Measurements from ENCODE around the gene CTU1.

CTU1 gene

GRCh38 chr19:51135004-51135403 lies 26.8 kb upstream of the CTU1 start:
- DNase-seq (ENCODE audit: low read depth in 2 of 3, low spot score in 2 of 3) = no peak

DNA sequence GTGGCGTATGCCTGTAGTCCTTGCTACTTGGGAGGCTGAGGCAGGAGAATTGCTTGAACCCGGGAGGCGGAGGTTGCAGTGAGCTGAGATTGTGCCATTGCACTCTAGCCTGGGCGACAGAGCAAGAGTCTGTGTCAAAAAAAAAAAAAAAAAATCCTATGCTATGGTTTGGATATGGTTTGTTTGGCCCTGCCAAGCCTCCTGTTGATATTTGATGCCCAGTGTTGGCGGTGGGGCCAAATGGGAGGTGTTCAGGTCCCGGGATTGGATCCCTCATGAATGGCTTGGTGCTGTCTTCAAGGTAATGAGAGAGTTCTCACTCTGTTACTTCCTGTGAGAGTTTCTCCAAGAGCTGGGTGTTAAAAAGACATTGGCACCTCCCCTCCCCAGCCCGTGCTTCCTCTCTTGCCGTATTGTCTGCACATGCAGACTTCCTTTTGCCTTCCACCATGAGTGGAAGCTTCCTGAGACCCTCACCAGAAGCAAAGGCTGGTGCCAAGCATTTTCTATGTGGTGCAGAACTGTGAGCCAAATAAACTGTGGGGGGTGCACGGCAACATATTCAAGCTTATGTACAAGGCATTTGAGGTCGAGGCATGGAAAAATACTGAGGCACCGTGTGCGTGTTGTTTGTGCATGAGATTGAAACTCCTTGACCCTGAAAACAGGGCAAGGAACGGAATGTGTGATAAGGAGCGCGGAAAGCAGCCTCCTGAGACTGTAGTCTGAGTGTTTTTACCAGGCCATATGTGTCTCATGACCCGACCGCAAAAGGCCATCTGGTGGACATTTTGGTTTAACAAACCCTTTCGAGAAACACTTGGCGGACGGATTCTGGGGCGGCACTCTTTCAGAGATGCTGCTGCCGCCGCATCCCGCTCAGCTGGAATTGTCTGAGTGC lies 23.8 kb upstream of the CTU1 start:
- DNase-seq (ENCODE audit: low read depth in 2 of 3, low spot score in 2 of 3) = no peak

DNA sequence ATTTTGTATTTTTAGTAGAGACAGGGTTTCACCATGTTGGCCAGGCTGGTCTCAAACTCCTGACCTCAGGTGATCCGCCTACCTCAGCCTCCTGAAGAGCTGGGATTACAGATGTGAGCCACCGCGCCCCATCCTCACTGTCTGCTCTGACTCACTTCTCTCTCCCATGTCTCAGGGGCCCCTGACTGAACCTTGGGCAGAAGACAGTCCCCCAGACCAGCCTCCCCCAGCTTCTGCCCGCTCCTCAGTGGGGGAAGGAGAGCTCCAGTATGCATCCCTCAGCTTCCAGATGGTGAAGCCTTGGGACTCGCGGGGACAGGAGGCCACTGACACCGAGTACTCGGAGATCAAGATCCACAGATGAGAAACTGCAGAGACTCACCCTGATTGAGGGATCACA lies 21.5 kb upstream of the CTU1 start:
- no peak for DNase-seq (ENCODE audit: low read depth in 2 of 3, low spot score in 2 of 3)

DNA sequence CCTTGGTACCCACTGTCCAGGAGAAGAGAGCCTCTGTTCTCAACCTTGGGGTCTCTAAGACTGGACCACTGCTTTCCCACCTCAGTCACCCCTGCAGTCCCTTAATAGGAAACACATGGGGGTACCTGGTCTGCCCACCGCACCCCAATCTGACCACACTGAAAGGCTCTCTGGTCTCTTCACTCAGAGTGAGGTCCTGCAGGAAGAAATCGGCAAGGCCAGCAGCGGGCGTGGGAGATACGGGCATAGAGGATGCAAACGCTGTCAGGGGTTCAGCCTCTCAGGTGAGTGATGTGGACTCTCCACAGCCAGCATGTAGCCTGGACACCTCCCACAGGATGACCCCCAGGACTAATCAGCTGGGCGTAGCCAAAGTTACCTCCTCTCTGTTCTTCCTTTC lies 20.0 kb upstream of the CTU1 start:
- no peak for DNase-seq (ENCODE audit: low read depth in 2 of 3, low spot score in 2 of 3)

- DNase-seq (ENCODE audit: low read depth in 2 of 3, low spot score in 2 of 3) = no peak
Observed at GRCh38 chr19:51127755-51128154, 19.5 kb upstream of the CTU1 start.

- DNase-seq (ENCODE audit: low read depth in 2 of 3, low spot score in 2 of 3) = no peak
Observed at GRCh38 chr19:51127032-51127431, 18.8 kb upstream of the CTU1 start.

GRCh38 chr19:51125421-51126075 lies 17.3 kb upstream of the CTU1 start:
- DNase-seq (ENCODE audit: low read depth in 2 of 3, low spot score in 2 of 3) = no peak

DNA sequence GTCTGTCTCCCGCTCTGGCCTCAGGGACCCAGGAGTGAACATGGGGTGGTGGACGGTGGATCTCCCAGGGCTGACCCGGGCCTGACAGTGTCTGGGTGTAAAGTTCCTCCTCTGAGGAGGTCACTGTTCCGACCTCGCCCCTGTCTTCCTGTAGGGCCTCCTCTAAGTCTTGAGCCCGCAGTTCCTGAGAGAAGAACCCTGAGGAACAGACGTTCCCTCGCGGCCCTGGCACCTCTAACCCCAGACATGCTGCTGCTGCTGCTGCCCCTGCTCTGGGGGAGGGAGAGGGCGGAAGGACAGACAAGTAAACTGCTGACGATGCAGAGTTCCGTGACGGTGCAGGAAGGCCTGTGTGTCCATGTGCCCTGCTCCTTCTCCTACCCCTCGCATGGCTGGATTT lies 16.5 kb upstream of the CTU1 start, which contains the start of gene SIGLEC9:
Gene SIGLEC9 (plus strand): TSS at position 178 of the 400 bp plus-strand sequence. CDS start 69 bp downstream, at position 247.
- no peak for DNase-seq (ENCODE audit: low read depth in 2 of 3, low spot score in 2 of 3)

DNA sequence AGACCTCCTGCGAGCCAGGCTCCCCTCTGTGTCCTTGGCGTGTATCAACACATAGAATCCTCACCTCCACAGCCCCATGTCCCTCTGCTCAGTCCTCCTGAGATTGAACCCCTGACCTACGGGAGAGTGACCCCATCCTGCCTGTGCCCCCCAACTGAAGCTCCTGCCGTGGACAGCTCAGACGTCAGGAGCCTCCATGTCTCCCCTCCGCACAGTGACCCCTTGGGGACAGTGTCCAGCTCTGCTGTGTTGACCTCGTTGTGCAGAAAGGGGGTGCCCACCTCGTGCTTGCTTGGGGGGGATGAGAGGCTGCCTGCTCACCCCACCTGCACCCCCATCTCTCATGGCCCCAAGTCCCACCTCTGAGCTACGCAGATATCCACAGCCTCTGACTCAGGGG lies 16.0 kb upstream of the CTU1 start:
- no peak for DNase-seq (ENCODE audit: low read depth in 2 of 3, low spot score in 2 of 3)

- no peak for DNase-seq (ENCODE audit: low read depth in 2 of 3, low spot score in 2 of 3)
Observed at GRCh38 chr19:51123802-51124201, 15.6 kb upstream of the CTU1 start.

GRCh38 chr19:51123381-51123800 lies 15.2 kb upstream of the CTU1 start:
- no peak for DNase-seq (ENCODE audit: low read depth in 2 of 3, low spot score in 2 of 3)

GRCh38 chr19:51122112-51122981 lies 14.1 kb upstream of the CTU1 start:
- no peak for DNase-seq (ENCODE audit: low read depth in 2 of 3, low spot score in 2 of 3)

- no peak for DNase-seq (ENCODE audit: low read depth in 2 of 3, low spot score in 2 of 3)
Observed at GRCh38 chr19:51121257-51121656, 13.0 kb upstream of the CTU1 start.

- DNase-seq (ENCODE audit: low read depth in 2 of 3, low spot score in 2 of 3) = no peak
Observed at GRCh38 chr19:51120160-51120559, 12.0 kb upstream of the CTU1 start.

- no peak for DNase-seq (ENCODE audit: low read depth in 2 of 3, low spot score in 2 of 3)
Observed at GRCh38 chr19:51119611-51120010, 11.4 kb upstream of the CTU1 start.

DNA sequence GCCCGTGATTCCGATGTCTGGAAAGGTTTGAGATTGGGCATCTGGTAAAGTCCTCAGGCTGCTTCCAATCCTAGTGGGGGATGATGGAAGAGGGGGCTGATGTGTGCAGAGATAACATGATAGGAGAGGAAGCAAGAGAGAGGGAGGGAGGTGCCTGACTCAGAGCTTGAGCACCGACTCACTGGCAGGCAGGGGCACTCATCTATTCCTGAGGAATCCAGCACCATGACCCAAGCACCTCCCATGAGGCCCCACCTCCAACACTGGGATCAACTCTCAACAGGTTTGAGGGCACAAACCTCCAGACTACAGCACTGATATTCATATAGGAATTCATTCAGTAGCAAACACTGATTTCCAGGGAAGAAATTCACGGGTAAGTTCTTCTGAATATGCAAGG lies 10.9 kb upstream of the CTU1 start:
- DNase-seq (ENCODE audit: low read depth in 2 of 3, low spot score in 2 of 3) = no peak

GRCh38 chr19:51116736-51117286 lies 8.6 kb upstream of the CTU1 start:
- no peak for DNase-seq (ENCODE audit: low read depth in 2 of 3, low spot score in 2 of 3)

DNA sequence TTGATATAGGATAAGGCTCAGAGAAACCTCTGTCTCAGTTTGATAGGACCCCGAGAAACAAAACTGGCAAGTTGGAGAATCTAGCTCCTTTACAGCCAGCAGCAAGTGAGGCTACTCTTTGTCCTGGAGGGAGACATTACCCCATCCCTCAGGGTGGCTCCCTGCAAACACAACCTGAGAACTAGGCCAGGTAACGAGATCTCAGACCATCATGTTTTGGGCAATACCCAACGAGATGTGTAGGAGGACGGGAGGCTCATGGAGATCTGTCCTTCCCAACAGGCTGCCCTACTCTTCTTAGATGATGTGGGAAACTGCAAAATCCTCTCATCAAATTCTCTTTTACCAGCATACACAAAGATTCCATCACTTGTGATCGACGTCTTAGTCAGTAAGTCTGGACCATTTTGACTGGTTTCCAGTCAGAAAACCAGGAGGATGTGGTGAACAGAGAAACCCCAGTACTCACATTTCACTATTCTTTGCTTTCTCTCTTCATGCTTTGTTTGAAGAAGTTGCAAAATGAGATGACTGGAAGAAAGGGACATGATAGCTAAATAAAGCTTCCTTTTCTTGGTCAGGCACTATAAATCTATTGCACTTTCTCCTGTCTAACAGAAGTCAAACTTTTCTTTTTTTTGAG lies 6.0 kb upstream of the CTU1 start:
- DNase-seq (ENCODE audit: low read depth in 2 of 3, low spot score in 2 of 3) = no peak

GRCh38 chr19:51111606-51112005 lies 3.4 kb upstream of the CTU1 start:
- no peak for DNase-seq (ENCODE audit: low read depth in 2 of 3, low spot score in 2 of 3)

GRCh38 chr19:51110666-51110971 lies 2.4 kb upstream of the CTU1 start:
- DNase-seq (ENCODE audit: low read depth in 2 of 3, low spot score in 2 of 3) = no peak

- DNase-seq (ENCODE audit: low read depth in 2 of 3, low spot score in 2 of 3) = no peak
Observed at GRCh38 chr19:51108805-51109146, 567 bp upstream of the CTU1 start.
